DMS79 treated with DMSO at 0.1 percent for 48 hours (cell line): ENCODE measurements around the gene MYH7.
"Not testable (repeated sequence)": the region's sequence is repeated elsewhere in the genome, so short reads cannot be mapped to it uniquely, and the experiment has no call there.

Experiments
- DNase-seq: peaks from one replicate; lab custom pipeline; 2025; lab: John Stamatoyannopoulos, UW

The MYH7 gene

GRCh38 chr14:23435543-23436326 lies at the start of gene MYH7:
MYH7 (minus strand) TSS chr14:23435660; CDS start chr14:23433732, 1,928 bp downstream.
- no peak for DNase-seq

DNA sequence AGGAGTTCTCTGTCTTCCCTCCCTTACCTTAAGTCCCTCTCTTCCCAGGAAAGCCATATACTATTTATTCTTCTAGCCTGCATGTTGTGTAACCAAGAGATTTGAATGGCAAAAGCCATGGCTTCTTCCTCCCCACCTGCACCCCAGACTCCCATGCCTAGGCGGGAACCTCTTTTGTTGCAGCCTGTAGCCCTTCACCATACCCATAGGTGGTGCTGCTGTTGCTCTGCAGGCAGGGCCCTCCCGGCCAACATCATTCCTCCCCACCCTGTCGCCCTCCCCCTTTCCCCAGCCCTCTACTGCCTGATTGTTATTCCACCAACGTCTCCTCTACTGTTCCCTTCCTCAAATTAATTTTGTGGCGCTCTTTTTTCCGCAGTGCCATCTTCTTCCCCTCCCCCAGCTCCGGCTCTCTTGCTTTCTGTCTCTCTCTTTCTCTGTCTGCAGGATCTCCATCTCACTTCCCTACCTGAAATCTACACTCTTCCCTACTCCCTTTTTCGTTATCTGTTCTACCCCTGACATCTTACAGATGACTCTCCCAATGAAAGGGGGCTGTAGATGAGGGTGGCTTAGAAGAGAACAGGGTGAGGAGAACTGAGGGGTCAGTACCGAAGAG lies 47.9 kb upstream of the MYH7 start:
- peak; percentile 68 for DNase-seq

DNA sequence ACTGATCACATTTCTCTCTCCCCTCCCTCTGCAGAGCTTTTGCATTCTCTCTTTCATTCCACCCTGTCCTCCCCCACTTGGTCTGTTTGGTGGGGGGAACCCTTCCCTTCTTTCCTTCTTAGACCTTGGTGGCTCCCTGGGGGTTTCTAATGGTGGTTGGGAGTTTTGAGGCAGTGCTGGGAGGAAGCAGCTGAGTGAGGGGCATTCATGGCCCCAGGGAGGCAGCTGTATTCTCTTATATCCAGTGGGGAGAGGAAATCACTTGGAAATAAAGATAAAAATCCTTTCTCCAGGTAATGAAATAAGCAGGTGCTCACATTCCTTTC lies 47.3 kb upstream of the MYH7 start:
- DNase-seq, result no peak

- peak; percentile 16 for DNase-seq
Observed at GRCh38 chr14:23481979-23482822, 46.7 kb upstream of the MYH7 start.

DNA sequence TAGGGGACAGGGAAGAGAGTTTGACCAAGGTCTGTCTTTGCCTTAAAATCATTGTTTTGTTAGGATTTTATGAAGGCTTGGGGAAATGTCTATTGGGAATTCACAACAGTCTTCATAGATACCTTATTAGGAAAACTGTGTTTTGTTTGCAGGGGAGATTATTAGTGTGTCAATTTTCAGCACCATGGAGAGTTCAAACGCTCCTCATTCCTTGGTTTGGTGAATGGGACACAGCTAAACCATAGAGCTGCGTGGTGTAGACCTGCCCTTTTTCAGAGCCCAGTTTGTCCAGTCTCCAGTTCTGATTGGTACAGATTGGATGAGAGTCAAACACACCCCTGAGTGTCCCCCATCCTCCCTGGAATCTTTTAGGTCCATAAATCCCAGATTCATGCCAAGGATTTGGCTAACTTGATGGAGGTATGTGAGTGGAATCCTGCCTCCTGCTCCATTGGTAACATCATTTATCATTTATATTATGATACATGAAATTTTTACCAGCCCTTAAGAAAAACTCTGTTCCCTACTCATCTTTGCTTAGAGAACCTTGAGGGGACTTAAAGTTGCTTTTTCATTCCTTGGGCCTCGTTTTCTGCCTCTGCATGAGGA lies 46.0 kb upstream of the MYH7 start:
- no peak for DNase-seq

DNA sequence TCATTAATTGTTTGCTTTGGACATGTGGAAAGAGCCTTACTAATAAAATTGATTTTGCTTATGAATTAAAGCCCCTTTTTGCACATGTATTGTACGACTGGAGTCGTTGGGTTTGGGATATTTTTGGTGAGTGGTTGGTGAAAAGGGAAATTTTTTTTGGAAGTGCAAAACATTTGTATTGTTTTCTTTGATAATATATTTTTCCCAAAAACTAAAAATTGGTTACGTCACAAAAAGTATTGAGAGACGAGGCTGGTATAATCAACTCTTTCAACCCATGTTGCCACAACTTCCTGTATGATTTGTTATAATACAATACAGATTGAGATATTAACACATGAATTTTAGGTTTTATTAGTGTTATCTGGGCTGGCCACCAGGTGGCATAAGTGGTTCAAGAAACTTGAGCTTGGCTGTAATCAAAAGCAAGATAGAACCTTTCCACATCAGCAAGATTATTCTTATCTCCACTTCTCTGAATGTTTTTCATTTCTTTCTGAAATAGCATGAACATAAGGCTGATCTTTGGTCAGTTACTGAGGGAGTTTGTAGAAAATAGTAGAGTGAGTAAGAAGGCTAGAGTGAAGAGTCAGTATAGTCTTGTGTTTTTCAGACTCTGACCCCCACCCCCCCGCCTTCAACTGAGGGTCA lies 42.8 kb upstream of the MYH7 start:
- DNase-seq, result peak; percentile 70

DNA sequence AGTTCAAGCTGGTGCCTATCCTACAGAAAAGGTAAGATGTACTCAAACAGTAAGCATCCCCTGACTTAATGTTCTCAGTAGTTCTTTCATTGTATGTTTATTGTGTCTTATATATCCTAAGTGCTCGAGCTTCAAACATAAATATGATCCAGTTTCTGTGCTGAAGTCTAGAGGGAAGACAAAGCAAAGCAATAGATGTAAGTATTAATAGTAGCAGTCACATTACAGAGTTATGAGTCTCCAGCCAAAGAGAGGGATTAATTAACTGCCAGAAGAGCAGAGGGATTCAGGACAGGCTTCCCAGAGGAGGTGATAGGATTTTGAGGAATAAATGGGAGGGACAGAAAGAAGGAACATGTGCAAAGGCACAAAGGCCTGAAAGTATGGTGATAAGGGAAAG lies 35.5 kb upstream of the MYH7 start:
- no peak for DNase-seq

DNA sequence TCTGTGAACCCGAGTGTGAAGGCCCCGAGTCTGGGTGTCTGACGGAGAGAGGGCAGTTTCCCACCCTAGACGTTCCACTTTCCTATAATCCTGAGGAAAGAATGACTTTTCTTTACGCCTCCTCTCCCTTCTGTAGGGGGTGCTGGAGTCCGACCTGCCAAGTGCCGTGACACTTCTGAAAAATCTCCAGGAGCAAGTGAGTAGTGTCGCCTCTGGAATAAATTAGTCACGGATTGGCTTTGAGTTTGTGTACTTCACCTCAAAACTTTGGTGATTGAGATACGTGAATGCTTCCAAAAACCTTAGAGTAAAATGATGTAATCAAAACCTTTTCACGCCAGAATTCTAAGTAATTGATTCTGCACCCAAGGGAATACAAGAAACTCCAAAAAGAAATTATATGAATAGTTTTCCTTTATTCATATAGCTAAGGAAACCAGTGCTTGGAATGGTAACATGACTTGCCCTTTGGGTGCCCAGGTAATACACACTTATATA lies 34.5 kb upstream of the MYH7 start:
- no peak for DNase-seq

DNA sequence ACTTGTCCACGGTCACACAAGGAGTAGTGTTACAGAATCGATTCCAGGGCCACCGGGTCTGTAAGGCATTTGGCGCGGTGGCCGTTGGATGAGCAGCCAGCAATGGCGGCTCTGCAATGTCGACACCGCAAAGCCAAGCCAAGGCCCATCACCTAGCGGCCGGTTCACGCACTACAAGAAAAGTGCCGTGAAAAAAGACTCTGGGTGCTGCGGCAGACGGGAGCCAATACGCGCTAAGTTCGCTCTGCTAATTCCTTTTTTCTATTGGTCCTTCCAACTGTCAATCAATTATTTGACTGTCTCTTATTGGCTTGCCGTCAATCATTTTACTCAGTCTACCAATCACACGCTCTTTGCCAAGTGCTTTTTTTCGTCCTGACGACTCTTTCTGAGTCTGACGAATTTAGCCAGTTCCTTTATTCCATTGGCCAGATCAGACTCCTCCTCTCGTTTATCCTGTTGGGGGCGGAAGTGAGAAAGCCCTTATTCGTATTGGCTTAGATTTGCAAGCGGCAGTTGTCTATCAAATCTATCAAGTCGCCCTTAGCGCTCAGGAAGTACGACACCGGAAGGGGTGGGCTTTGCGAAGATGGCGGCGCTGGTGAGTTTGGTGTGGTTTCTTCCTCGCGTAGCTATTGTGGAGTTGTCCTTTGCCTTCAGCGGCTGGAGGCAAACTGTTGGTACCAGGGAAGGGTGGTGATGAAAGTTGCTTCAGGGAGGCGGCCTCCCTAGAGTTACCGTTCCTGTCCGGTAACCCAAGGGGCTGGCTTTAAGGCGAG lies 33.9 kb upstream of the MYH7 start, which contains the start of gene NGDN:
Gene NGDN (plus strand): TSS at position 577 of the 779 bp plus-strand sequence. CDS start 13 bp downstream, at position 590.
- DNase-seq, result peak; percentile 100

DNA sequence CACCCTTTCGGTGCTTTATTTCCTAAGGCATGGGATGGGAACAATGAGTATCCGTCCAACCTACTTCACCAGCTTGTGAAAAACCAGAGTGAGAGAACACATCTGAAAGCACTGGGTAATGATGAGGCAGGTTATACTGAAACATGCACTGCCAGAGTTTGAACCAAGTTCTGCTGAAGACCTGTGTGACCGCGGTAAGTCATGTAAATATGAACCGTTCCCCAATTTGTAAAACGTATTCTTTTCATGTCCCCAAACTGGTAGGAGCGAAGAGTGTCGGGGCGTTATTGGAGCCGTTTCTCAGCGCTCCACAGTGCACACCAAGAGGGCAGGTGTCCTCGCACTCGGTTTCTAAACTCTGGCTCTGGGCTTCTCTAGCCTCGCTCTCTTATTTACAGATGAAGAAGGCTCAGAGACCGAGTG lies 33.3 kb upstream of the MYH7 start:
- DNase-seq, result no peak

- no peak for DNase-seq
Observed at GRCh38 chr14:23465261-23465660, 29.8 kb upstream of the MYH7 start.

- DNase-seq, result no peak
Observed at GRCh38 chr14:23464700-23465099, 29.2 kb upstream of the MYH7 start.

DNA sequence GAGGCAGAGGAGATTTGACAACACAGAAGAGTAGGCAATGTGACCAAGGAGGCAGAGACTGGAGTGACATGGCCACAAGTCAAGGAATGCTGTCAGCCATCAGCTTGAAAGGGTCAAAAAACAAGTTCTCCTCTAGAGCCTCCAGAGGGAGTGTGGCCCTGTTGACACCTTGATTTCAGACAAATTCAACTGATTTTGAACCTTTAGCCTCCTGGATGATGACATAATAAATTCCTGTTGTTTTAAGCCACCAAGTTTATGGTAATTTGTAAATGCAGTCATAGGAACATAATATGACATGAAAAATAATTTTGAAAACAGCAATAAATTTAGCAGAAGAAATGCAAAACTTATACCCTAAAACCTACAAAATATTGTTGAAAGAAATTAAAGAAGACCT lies 25.5 kb upstream of the MYH7 start:
- no peak for DNase-seq

DNA sequence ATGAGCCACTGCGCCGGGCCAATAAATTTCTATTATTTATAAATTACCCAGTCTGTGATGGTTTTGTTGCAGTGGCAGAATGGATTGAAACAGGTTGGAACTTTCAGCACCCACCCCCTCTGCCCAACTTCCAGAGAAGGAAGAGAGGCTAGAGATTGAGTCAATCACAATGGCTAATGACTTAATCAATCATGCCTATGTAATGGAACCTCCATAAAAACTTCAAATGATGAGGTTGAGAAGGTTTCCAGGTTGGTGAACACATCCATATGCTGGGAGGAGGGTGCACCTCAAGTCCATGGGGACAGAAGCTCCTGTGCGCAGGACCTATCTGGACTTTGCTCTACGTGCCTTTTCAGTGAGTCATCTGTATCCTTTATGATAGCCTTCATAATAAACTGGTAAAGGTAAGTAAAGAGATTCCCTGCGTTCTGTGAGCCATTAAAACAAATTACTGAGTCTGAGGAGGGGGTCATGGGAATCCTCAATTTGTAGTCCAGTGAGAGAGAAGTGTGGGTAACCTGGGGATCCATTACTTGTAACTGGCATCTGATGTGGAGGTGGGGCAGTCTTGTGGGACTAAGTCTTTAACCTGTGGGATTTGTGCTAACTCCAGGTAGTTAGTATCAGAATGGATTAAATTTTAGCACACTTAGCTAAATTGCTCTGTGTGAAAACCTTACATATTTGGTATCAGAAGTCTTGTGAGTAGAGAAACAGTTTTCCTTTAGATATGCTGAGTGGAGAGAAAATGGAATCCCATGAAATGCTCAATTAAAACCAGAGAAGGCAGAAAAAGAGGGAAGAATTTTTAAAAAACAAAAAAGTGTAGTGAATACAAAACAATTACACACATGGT lies 22.4 kb upstream of the MYH7 start:
- DNase-seq, result no peak

GRCh38 chr14:23456883-23457586 lies 21.6 kb upstream of the MYH7 start:
- DNase-seq, result not testable (repeated sequence)

GRCh38 chr14:23454445-23454856 lies 19.0 kb upstream of the MYH7 start:
- no peak for DNase-seq

DNA sequence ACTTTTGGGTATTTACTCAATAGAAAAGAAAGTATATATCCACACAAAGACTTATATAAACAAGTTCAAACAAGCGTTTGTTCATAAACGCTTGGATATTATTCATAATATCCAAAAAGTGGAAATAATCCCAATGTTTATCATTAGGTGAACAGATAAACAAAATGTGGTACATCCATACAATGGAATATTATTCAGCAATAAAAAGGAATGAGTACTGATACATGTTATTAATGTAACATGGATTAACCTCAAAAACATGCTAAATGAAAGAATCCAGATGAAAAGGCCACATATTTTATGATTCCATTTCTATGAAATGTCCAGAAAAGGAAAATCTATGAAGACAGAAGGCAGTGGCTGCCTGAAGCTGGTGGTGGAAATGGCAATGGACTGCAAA lies 16.8 kb upstream of the MYH7 start:
- DNase-seq, result no peak

DNA sequence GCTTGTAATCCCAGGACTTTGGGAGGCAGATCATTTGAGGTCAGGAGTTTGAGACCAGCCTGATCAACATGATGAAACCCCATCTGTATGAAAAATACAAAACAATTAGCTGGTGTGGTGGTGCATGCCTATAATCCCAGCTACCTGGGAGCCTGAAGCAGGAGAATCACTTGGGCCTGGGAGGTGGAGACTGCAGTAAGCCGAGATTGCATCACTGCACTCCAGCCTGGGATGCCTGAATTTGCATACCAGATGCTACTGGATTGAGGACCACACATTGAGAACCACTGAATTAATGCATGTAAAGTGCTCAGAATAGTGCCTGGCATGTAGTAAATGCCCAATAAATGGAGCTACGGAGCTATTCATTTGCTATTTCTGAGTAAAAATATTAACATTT lies 14.9 kb upstream of the MYH7 start:
- DNase-seq, result no peak

DNA sequence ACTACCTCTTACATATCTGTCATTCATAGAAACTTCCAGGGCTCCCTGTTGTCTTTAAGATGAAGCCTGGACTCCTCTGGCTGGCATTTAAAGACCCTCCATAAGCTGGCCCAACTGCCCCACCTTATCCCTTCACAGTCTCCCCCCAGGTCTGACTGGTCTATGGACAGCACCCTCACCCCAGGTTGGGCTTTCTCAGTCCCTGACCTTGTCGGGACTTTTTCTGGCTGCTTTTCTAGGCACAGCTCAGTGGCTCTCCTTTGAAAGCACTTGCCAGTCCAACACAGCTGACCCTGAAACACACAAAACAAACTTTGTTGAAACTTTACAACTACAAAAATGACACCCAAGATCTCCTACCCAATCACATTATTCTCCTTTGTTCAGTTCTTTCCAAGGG lies 13.9 kb upstream of the MYH7 start:
- DNase-seq, result no peak
